HepG2 (cell line): ENCODE data around the gene ADAR. TPM values are rescaled to one million over a fixed set of nuclear protein-coding genes. Genes with fewer than 3 reads are reported as not detected.

Experiments used
- ATM ChIP-seq: fragments of 450-650 bp; IDR thresholded peaks from 2 replicates; pipeline ENCODE4 v1.7.1; 2017; ENCODE audit warnings: mild to moderate bottlenecking, borderline replicate concordance
- IRF1 ChIP-seq: sonication (generic); formaldehyde crosslinking; IDR thresholded peaks from 2 replicates; pipeline ENCODE4 v1.4.0; 2020; ENCODE audit warnings: low read depth, mild to moderate bottlenecking, missing genetic modification reagents
- KDM3A ChIP-seq: IDR thresholded peaks from 2 replicates; pipeline ENCODE4 v1.6.1; 2018; ENCODE audit warnings: low read depth, missing compliant biosample characterization
- MTA1 ChIP-seq: sonication (generic); formaldehyde crosslinking; IDR thresholded peaks from 2 replicates; pipeline ENCODE4 v1.4.0; 2020; ENCODE audit warnings: missing genetic modification reagents, mild to moderate bottlenecking, borderline replicate concordance
- NRL ChIP-seq: sonication (generic); formaldehyde crosslinking; IDR thresholded peaks from 2 replicates; pipeline ENCODE4 v1.5.0; 2020; ENCODE audit warnings: missing genetic modification reagents, mild to moderate bottlenecking, moderate library complexity, borderline replicate concordance
- PATZ1 ChIP-seq: sonication (generic); formaldehyde crosslinking; IDR thresholded peaks from 2 replicates; pipeline ENCODE4 v1.4.0; 2020; ENCODE audit warnings: missing genetic modification reagents
- PLSCR1 ChIP-seq: sonication (generic); formaldehyde crosslinking; IDR thresholded peaks from 2 replicates; pipeline ENCODE4 v1.5.0; 2020; ENCODE audit warnings: missing genetic modification reagents, mild to moderate bottlenecking, borderline replicate concordance
- RNF2 ChIP-seq: fragments of 450-650 bp; conservative IDR thresholded peaks from 2 replicates; pipeline ENCODE4 v1.6.1; 2016; ENCODE audit warnings: low read depth
- SMARCC2 ChIP-seq: fragments of 450-650 bp; IDR thresholded peaks from 2 replicates; pipeline ENCODE4 v1.6.1; 2017; ENCODE audit warnings: antibody characterized with exemption, mild to moderate bottlenecking
- ZFP1 ChIP-seq: IDR thresholded peaks from 2 replicates; pipeline ENCODE4 v1.6.1; 2016
- ZNF230 ChIP-seq: sonication (generic); formaldehyde crosslinking; IDR thresholded peaks from 2 replicates; pipeline ENCODE4 v1.4.0; 2020; ENCODE audit warnings: mild to moderate bottlenecking, missing genetic modification reagents
- ZNF30 ChIP-seq: sonication (generic); formaldehyde crosslinking; IDR thresholded peaks from 2 replicates; pipeline ENCODE4 v1.5.0; 2020; ENCODE audit warnings: mild to moderate bottlenecking, missing genetic modification reagents
- ZNF350 ChIP-seq: sonication (generic); formaldehyde crosslinking; IDR thresholded peaks from 2 replicates; pipeline ENCODE4 v1.4.0; 2020; ENCODE audit warnings: mild to moderate bottlenecking, low read depth, missing genetic modification reagents, borderline replicate concordance
- ZNF367 ChIP-seq: sonication (generic); formaldehyde crosslinking; IDR thresholded peaks from 2 replicates; pipeline ENCODE4 v1.4.0; 2020; ENCODE audit warnings: missing genetic modification reagents, borderline replicate concordance
- ZNF430 ChIP-seq: sonication (generic); formaldehyde crosslinking; IDR thresholded peaks from 2 replicates; pipeline ENCODE4 v1.9.0; 2021; ENCODE audit warnings: mild to moderate bottlenecking, missing genetic modification reagents
- ZNF468 ChIP-seq: sonication (generic); formaldehyde crosslinking; IDR thresholded peaks from 2 replicates; pipeline ENCODE4 v1.8.0; 2022; ENCODE audit warnings: mild to moderate bottlenecking, moderate library complexity, missing genetic modification reagents
- polyA plus RNA-seq, 8 experiments: library from polyadenylated mRNA; depleted of rRNA in 3 of 8; stranded (reverse) in 7 of 8; unstranded in 1 of 8; fragments of >200 nt; fragmentation: Illumina TruSeq in 4 of 8; extraction: Trizol in 4 of 8; gene quantifications; 2 replicates each; pipeline versions ENCODE4 v1.2.1 to v1.2.3, GENCODE V29; 2011 to 2016; ENCODE audit warnings: low read depth in 4 of 8, missing spikeins in 1 of 8, mixed read lengths in 1 of 8; ENCODE audit not compliant: insufficient read depth in 1 of 8
- total RNA-seq, 5 experiments: library from RNA; depleted of rRNA; stranded (reverse); fragments of >200 nt; fragmentation: Illumina TruSeq; extraction: Trizol; gene quantifications; 2 replicates each; pipeline ENCODE4 v1.2.3, GENCODE V29; 2016; ENCODE audit warnings: low read depth in 1 of 5
- TF ChIP-seq, protein P1 (sequence below): sonication (generic); formaldehyde crosslinking; IDR thresholded peaks from 2 replicates; pipeline ENCODE4 v1.4.0; 2020; ENCODE audit warnings: missing genetic modification reagents, borderline replicate concordance
- TF ChIP-seq, protein P2 (sequence below): sonication (generic); formaldehyde crosslinking; IDR thresholded peaks from 2 replicates; pipeline ENCODE4 v1.4.0; 2020; ENCODE audit warnings: missing genetic modification reagents, mild to moderate bottlenecking, borderline replicate concordance

Gene ADAR
- total and polyA plus RNA-seq, 2 of the 13 experiments (the other 11 are each of a cell fraction or from before 2014, with no cell fraction given), result 70.8 to 86.2 TPM

- TF ChIP-seq, protein P1, sequence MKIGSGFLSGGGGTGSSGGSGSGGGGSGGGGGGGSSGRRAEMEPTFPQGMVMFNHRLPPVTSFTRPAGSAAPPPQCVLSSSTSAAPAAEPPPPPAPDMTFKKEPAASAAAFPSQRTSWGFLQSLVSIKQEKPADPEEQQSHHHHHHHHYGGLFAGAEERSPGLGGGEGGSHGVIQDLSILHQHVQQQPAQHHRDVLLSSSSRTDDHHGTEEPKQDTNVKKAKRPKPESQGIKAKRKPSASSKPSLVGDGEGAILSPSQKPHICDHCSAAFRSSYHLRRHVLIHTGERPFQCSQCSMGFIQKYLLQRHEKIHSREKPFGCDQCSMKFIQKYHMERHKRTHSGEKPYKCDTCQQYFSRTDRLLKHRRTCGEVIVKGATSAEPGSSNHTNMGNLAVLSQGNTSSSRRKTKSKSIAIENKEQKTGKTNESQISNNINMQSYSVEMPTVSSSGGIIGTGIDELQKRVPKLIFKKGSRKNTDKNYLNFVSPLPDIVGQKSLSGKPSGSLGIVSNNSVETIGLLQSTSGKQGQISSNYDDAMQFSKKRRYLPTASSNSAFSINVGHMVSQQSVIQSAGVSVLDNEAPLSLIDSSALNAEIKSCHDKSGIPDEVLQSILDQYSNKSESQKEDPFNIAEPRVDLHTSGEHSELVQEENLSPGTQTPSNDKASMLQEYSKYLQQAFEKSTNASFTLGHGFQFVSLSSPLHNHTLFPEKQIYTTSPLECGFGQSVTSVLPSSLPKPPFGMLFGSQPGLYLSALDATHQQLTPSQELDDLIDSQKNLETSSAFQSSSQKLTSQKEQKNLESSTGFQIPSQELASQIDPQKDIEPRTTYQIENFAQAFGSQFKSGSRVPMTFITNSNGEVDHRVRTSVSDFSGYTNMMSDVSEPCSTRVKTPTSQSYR (CRISPR knock-in tag), result peak; percentile 93
- TF ChIP-seq KDM3A (CRISPR knock-in tag) (peak; percentile 51; the same call in 1 of the 2 replicates), PATZ1 (peak; percentile 62), NRL (peak; percentile 72; the same call in 1 of the 2 replicates), ZNF30 (CRISPR knock-in tag) (no peak), ATM (no peak), SMARCC2 (no peak), PLSCR1 (CRISPR knock-in tag) (no peak), ZNF367 (CRISPR knock-in tag) (no peak), ZNF430 (CRISPR knock-in tag) (peak; percentile 38; the same call in 1 of the 2 replicates), RNF2 (peak; percentile 75; the same call in 1 of the 2 replicates), ZNF230 (CRISPR knock-in tag) (peak; percentile 71; the same call in 1 of the 2 replicates), MTA1 (CRISPR knock-in tag) (peak; percentile 74; the same call in 1 of the 2 replicates), ZFP1 (CRISPR knock-in tag) (0 out of 2 replicates have a peak, but pooled peaks have one; percentile 26), ZNF468 (CRISPR knock-in tag) (peak; percentile 80; the same call in 1 of the 2 replicates), ZNF350 (CRISPR knock-in tag) (peak; percentile 86; the same call in 1 of the 2 replicates), IRF1 (CRISPR knock-in tag) (no peak)
- TF ChIP-seq, protein P2, sequence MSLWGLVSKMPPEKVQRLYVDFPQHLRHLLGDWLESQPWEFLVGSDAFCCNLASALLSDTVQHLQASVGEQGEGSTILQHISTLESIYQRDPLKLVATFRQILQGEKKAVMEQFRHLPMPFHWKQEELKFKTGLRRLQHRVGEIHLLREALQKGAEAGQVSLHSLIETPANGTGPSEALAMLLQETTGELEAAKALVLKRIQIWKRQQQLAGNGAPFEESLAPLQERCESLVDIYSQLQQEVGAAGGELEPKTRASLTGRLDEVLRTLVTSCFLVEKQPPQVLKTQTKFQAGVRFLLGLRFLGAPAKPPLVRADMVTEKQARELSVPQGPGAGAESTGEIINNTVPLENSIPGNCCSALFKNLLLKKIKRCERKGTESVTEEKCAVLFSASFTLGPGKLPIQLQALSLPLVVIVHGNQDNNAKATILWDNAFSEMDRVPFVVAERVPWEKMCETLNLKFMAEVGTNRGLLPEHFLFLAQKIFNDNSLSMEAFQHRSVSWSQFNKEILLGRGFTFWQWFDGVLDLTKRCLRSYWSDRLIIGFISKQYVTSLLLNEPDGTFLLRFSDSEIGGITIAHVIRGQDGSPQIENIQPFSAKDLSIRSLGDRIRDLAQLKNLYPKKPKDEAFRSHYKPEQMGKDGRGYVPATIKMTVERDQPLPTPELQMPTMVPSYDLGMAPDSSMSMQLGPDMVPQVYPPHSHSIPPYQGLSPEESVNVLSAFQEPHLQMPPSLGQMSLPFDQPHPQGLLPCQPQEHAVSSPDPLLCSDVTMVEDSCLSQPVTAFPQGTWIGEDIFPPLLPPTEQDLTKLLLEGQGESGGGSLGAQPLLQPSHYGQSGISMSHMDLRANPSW, result 0 out of 2 replicates have a peak, but pooled peaks have one; percentile 12
These were observed 19.5 kb upstream of the ADAR start (continued) for GRCh38 chr1:154627257-154628120.
